ENCODE results near the gene NAE1. TPM values are rescaled to one million over a fixed set of nuclear protein-coding genes. Genes with fewer than 3 reads are reported as not detected.

Gene NAE1
- total RNA-seq, 1 donor from 2014 or later = 65.0 TPM

GRCh38 chr16:66849549-66849948 lies 18.8 kb upstream of the NAE1 start:
- H3K9ac ChIP-seq (ENCODE audit: low read length) = no peak overlapping the region
- FAIRE-seq (no peak), DNase-seq (ENCODE audit: low read depth) (no peak)
- Mint-ChIP-seq H3K36me3 (ENCODE audit: low read depth, unreplicated experiment) (no peaks in the 10 kb centered on the region), H3K27me3 (ENCODE audit: low read depth, unreplicated experiment) (peaks cover 77% of the 10 kb centered on the region), H3K9me3 (ENCODE audit: unreplicated experiment) (peaks cover 2% of the 10 kb centered on the region), H3K27ac (ENCODE audit: unreplicated experiment) (no peak overlapping the region), H3K4me1 (ENCODE audit: low read depth, unreplicated experiment) (peaks cover 5% of the 10 kb centered on the region), H3K4me3 (ENCODE audit: unreplicated experiment) (no peak overlapping the region)
- H3K4me2 ChIP-seq (ENCODE audit: low read length) = no peak overlapping the region
- H3K36me3 ChIP-seq (ENCODE audit: insufficient read depth, low read length) = no peaks in the 10 kb centered on the region
- H4K20me1 ChIP-seq (ENCODE audit: insufficient read depth, low read length) = peaks cover 5% of the 10 kb centered on the region
- H3K27me3 ChIP-seq (ENCODE audit: insufficient read depth, low read length) = peaks cover 35% of the 10 kb centered on the region
- no peaks in the 10 kb centered on the region for H3K9me3 ChIP-seq (ENCODE audit: insufficient read depth, low read depth, low read length)
- H3K4me1 ChIP-seq (ENCODE audit: insufficient read depth, low read length) = peaks cover 3% of the 10 kb centered on the region
- no peak overlapping the region for H3K4me3 ChIP-seq (ENCODE audit: insufficient read depth, low read depth, low read length)
- H2AFZ ChIP-seq (ENCODE audit: low read depth, low read length) = no peak overlapping the region
- no peak overlapping the region for H3K27ac ChIP-seq (ENCODE audit: low read depth, low read length)
- H3K79me2 ChIP-seq (ENCODE audit: insufficient read depth, low read length) = no peaks in the 10 kb centered on the region
- TF ChIP-seq CTCF (IDR thresholded peaks at IDR 0.05; ENCODE audit: insufficient read depth, low read depth, low read length) (no peak), EZH2 (IDR thresholded peaks at IDR 0.05; ENCODE audit: insufficient read depth, low read length) (no peak)

GRCh38 chr16:66849021-66849420 lies 18.2 kb upstream of the NAE1 start:
- no peak for DNase-seq (ENCODE audit: low read depth)
- Histone ChIP-seq H3K36me3 (ENCODE audit: insufficient read depth, low read length) (no peaks in the 10 kb centered on the region), H3K79me2 (ENCODE audit: insufficient read depth, low read length) (no peaks in the 10 kb centered on the region), H3K9me3 (ENCODE audit: insufficient read depth, low read depth, low read length) (no peaks in the 10 kb centered on the region), H3K9ac (ENCODE audit: low read length) (no peak overlapping the region), H3K4me2 (ENCODE audit: low read length) (no peak overlapping the region), H4K20me1 (ENCODE audit: insufficient read depth, low read length) (peaks cover 5% of the 10 kb centered on the region), H3K27me3 (ENCODE audit: insufficient read depth, low read length) (peaks cover 36% of the 10 kb centered on the region), H3K4me3 (ENCODE audit: insufficient read depth, low read depth, low read length) (no peak overlapping the region), H3K4me1 (ENCODE audit: insufficient read depth, low read length) (peaks cover 4% of the 10 kb centered on the region), H2AFZ (ENCODE audit: low read depth, low read length) (no peak overlapping the region), H3K27ac (ENCODE audit: low read depth, low read length) (no peak overlapping the region)
- Mint-ChIP-seq H3K9me3 (ENCODE audit: unreplicated experiment) (peaks cover 2% of the 10 kb centered on the region), H3K36me3 (ENCODE audit: low read depth, unreplicated experiment) (no peaks in the 10 kb centered on the region), H3K4me3 (ENCODE audit: unreplicated experiment) (no peak overlapping the region), H3K4me1 (ENCODE audit: low read depth, unreplicated experiment) (peaks cover 5% of the 10 kb centered on the region), H3K27me3 (ENCODE audit: low read depth, unreplicated experiment) (peaks cover 73% of the 10 kb centered on the region), H3K27ac (ENCODE audit: unreplicated experiment) (no peak overlapping the region)
- no peak for FAIRE-seq
- TF ChIP-seq EZH2 (IDR thresholded peaks at IDR 0.05; ENCODE audit: insufficient read depth, low read length) (no peak), CTCF (IDR thresholded peaks at IDR 0.05; ENCODE audit: insufficient read depth, low read depth, low read length) (no peak)

DNA sequence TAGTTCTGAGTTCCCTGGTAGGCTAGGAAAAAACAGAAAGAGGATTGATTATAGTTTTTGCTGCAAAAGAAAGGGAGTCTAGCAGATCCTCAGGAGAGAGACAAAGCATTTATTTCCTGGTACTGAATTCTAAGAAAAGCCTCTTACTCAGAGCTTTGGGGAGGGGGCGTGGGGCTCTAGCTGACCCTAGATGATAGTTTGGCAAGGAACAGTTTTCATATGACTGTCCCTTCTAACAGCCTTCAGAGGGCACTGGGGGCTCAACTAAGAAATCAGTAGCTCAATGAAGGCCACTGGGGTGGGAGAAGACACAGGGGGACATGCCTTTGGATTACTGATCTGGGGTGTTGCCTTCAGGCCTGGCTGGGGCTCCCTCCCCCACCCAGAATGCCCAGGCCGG lies 17.4 kb upstream of the NAE1 start:
- peaks cover 39% of the 10 kb centered on the region for H3K27me3 ChIP-seq (ENCODE audit: insufficient read depth, low read length)
- no peak for FAIRE-seq

More for the DNA sequence above, 17.4 kb upstream of the NAE1 start:
- Mint-ChIP-seq H3K9me3 (ENCODE audit: unreplicated experiment) (peaks cover 8% of the 10 kb centered on the region), H3K27ac (ENCODE audit: unreplicated experiment) (no peak overlapping the region), H3K4me1 (ENCODE audit: low read depth, unreplicated experiment) (peaks cover 5% of the 10 kb centered on the region), H3K36me3 (ENCODE audit: low read depth, unreplicated experiment) (no peaks in the 10 kb centered on the region), H3K4me3 (ENCODE audit: unreplicated experiment) (no peak overlapping the region), H3K27me3 (ENCODE audit: low read depth, unreplicated experiment) (peaks cover 74% of the 10 kb centered on the region)
- Histone ChIP-seq H3K36me3 (ENCODE audit: insufficient read depth, low read length) (no peaks in the 10 kb centered on the region), H3K9ac (ENCODE audit: low read length) (no peak overlapping the region), H4K20me1 (ENCODE audit: insufficient read depth, low read length) (peaks cover 5% of the 10 kb centered on the region), H3K4me3 (ENCODE audit: insufficient read depth, low read depth, low read length) (no peak overlapping the region), H2AFZ (ENCODE audit: low read depth, low read length) (no peak overlapping the region), H3K27ac (ENCODE audit: low read depth, low read length) (no peak overlapping the region), H3K79me2 (ENCODE audit: insufficient read depth, low read length) (no peaks in the 10 kb centered on the region), H3K4me2 (ENCODE audit: low read length) (no peak overlapping the region), H3K9me3 (ENCODE audit: insufficient read depth, low read depth, low read length) (no peaks in the 10 kb centered on the region), H3K4me1 (ENCODE audit: insufficient read depth, low read length) (peaks cover 4% of the 10 kb centered on the region)
- TF ChIP-seq EZH2 (IDR thresholded peaks at IDR 0.05; ENCODE audit: insufficient read depth, low read length) (no peak), CTCF (IDR thresholded peaks at IDR 0.05; ENCODE audit: insufficient read depth, low read depth, low read length) (no peak)
- no peak for DNase-seq (ENCODE audit: low read depth)
